ENCODE data around the gene DLST. TPM values are rescaled to one million over a fixed set of nuclear protein-coding genes. Genes with fewer than 3 reads are reported as not detected.
A peak's percentile ranks its signal among the peaks of the same experiment; 100 is the strongest.

DLST gene
- total and polyA plus RNA-seq, 8 donors, result 25.1 to 125 (median 76.1) TPM

GRCh38 chr14:74945852-74946658, 64.3 kb downstream of the DLST start:
- peak; percentile 78 to 91 for DNase-seq
- peaks cover 28 to 46% (median 36%) of the 10 kb centered on the region in 4 donors for H3K4me1 ChIP-seq
- H3K27me3 ChIP-seq, result peaks cover 0 to 8% (median 0%) of the 10 kb centered on the region in 3 donors
- peak overlapping the region in 3 of 5 donors; percentile 2 to 57 (median 24) for H3K27ac ChIP-seq
- H3K36me3 ChIP-seq, result no peaks in the 10 kb centered on the region
- intact Hi-C loops (cut with DNase I; ENCODE audit: low total_unique reads), result no loop called here
- 29 to 39% (median 35%) methylated on average over 17 of the region's 17 CpGs for WGBS, 5 donors
- no peaks in the 10 kb centered on the region for H3K9me3 ChIP-seq
- TF ChIP-seq, protein P1, sequence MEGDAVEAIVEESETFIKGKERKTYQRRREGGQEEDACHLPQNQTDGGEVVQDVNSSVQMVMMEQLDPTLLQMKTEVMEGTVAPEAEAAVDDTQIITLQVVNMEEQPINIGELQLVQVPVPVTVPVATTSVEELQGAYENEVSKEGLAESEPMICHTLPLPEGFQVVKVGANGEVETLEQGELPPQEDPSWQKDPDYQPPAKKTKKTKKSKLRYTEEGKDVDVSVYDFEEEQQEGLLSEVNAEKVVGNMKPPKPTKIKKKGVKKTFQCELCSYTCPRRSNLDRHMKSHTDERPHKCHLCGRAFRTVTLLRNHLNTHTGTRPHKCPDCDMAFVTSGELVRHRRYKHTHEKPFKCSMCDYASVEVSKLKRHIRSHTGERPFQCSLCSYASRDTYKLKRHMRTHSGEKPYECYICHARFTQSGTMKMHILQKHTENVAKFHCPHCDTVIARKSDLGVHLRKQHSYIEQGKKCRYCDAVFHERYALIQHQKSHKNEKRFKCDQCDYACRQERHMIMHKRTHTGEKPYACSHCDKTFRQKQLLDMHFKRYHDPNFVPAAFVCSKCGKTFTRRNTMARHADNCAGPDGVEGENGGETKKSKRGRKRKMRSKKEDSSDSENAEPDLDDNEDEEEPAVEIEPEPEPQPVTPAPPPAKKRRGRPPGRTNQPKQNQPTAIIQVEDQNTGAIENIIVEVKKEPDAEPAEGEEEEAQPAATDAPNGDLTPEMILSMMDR (IDR thresholded peaks at IDR 0.05), result peak in 6 of 7 experiments; percentile 33 to 91 (median 84)
- TF ChIP-seq EP300 (IDR thresholded peaks at IDR 0.05) (no peak), POLR2A (IDR thresholded peaks at IDR 0.05) (no peak), POLR2AphosphoS5 (IDR thresholded peaks at IDR 0.05) (no peak)
- peak overlapping the region in 1 of 4 donors; percentile 2 for H3K4me3 ChIP-seq

GRCh38 chr14:74946659-74947281, 65.1 kb downstream of the DLST start:
- intact Hi-C loops (cut with DNase I; ENCODE audit: low total_unique reads), result no loop called here

DNA sequence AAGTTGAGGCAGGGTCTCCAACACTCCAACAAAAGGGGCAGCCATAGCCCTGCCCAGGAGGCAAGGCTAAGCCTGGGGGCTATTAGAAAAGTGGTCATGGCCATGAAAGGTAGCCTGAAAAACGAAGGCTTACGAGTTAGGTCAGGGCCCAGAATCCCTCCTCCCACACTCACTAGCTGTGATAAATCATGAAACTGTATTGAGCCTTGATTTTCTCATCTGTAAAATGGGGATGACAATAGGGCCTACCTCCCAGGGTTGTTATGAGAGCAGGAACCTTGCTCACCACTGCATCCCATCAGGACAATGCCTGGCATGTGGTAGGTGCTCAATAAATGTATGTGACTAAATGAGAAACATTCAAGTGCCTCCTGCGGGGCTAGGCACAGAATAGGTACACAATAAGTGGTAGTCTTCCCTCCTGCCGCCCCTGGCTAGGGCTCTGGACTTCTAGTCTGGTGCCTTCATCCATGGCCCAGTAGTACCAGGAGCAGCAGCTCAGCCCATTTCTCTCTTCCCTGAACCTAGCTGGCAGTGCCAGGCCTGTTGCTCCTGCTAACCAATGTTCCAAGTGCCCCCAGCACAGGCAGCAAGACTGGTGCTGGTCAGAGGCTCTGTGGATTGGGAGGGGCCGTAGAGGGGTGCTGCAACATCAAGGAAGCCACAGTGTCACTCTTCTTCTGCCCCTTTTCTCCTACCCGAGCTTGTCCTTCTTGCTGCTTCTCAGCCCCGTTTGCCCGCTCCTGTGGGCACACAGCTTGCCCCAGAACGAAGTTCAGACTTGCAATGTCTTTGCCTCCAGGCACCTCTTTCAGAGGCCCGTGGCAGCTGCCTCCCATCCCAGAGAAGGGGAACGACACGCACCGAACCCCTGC, 65.9 kb downstream of the DLST start:
- Histone ChIP-seq H3K4me1 (peaks cover 25 to 41% (median 33%) of the 10 kb centered on the region in 4 donors), H3K27me3 (peaks cover 0 to 21% (median 0%) of the 10 kb centered on the region in 3 donors), H3K4me3 (no peak overlapping the region), H3K27ac (peak overlapping the region in 2 of 5 donors; percentile 3 to 6), H3K9me3 (no peaks in the 10 kb centered on the region), H3K36me3 (no peaks in the 10 kb centered on the region)
- no peak for DNase-seq
- TF ChIP-seq EP300 (IDR thresholded peaks at IDR 0.05) (no peak), POLR2AphosphoS5 (IDR thresholded peaks at IDR 0.05) (no peak), POLR2A (IDR thresholded peaks at IDR 0.05) (no peak)
- TF ChIP-seq, protein P1 (IDR thresholded peaks at IDR 0.05), result no peak
- intact Hi-C loops (cut with DNase I; ENCODE audit: low total_unique reads), result no loop called here
- 76 to 91% (median 86%) methylated on average over 12 to 13 of the region's 13 CpGs for WGBS, 5 donors

More at GRCh38 chr14:74946659-74947281, 65.1 kb downstream of the DLST start:
- Histone ChIP-seq H3K27ac (peak overlapping the region in 1 of 5 donors; percentile 3), H3K27me3 (peaks cover 0 to 14% (median 0%) of the 10 kb centered on the region in 3 donors), H3K36me3 (no peaks in the 10 kb centered on the region), H3K4me3 (peak overlapping the region in 1 of 4 donors; percentile 2), H3K4me1 (peaks cover 29 to 46% (median 36%) of the 10 kb centered on the region in 4 donors), H3K9me3 (no peaks in the 10 kb centered on the region)
- 22 to 53% (median 28%) methylated on average over 5 of the region's 5 CpGs for WGBS, 5 donors
- DNase-seq, result no peak
- TF ChIP-seq POLR2A (IDR thresholded peaks at IDR 0.05), result no peak
- TF ChIP-seq, protein P1 (IDR thresholded peaks at IDR 0.05), result no peak
- TF ChIP-seq EP300 (IDR thresholded peaks at IDR 0.05), result no peak

Data from stomach (tissue), 9 donors.